Esophagus muscularis mucosa (tissue), 4 donors: ENCODE results near the gene CLK3. TPM values are rescaled to one million over a fixed set of nuclear protein-coding genes. Genes with fewer than 3 reads are reported as not detected.
A peak's percentile ranks its signal among the peaks of the same experiment; 100 is the strongest.

Source experiments
- DNase-seq: peaks from one replicate; pipeline ENCODE4 v3.0.0-alpha.2; 2017; ENCODE audit errors: extremely low spot score
- H3K27ac ChIP-seq, 4 donors: fragments of 200-600 bp; sonication (generic); replicated peaks in 1 of 4; 1 replicate in 3 of 4; 2 replicates in 1 of 4; pipeline ENCODE4 v1.5.1; 2016 to 2019; ENCODE audit warnings: mild to moderate bottlenecking in 1 of 4
- H3K27me3 ChIP-seq, 4 donors: fragments of 200-600 bp; sonication (generic); one replicate each; pipeline versions ENCODE4 v1.5.1 to v1.6.0; 2016 to 2019
- H3K36me3 ChIP-seq, 4 donors: fragments of 200-600 bp; sonication (generic); one replicate each; pipeline ENCODE4 v1.5.1; 2016 to 2019
- H3K4me1 ChIP-seq, 4 donors: fragments of 200-600 bp; sonication (generic); one replicate each; pipeline ENCODE4 v1.5.1; 2016 to 2019
- H3K4me3 ChIP-seq, 4 donors: fragments of 200-600 bp; sonication (generic); 1 replicate in 2 of 4; 2 replicates in 2 of 4; pipeline ENCODE4 v1.5.1; 2016 to 2019; ENCODE audit warnings: mild to moderate bottlenecking in 4 of 4, moderate library complexity in 1 of 4
- H3K9me3 ChIP-seq, 4 donors: fragments of 200-600 bp; sonication (generic); 1 replicate in 3 of 4; 2 replicates in 1 of 4; pipeline ENCODE4 v1.5.1; 2016 to 2019
- EP300 ChIP-seq: sonication (generic); formaldehyde crosslinking; IDR thresholded peaks from one replicate; pipeline ENCODE4 v1.6.1; 2017; ENCODE audit warnings: antibody characterized with exemption
- POLR2A ChIP-seq: fragments of 450-650 bp; IDR thresholded peaks from one replicate; pipeline ENCODE4 v1.6.1; 2017; ENCODE audit warnings: antibody characterized with exemption, moderate library complexity, mild to moderate bottlenecking, low read depth
- POLR2AphosphoS5 ChIP-seq, 2 donors: sonication (generic); formaldehyde crosslinking; IDR thresholded peaks; one replicate each; pipeline ENCODE4 v1.6.1; 2017; ENCODE audit warnings: antibody characterized with exemption in 2 of 2
- WGBS: methylation state at CpG from one replicate; pipeline ENCODE4 v1.1.5; 2018; 5-methylcytosine and 5-hydroxymethylcytosine counted together
- intact Hi-C: fragments of 100-400 bp; cut with DNase I; formaldehyde crosslinking; loops from one replicate; pipeline ENCODE4 v1.15.1; 2023
- total RNA-seq, 4 donors: library from RNA; depleted of rRNA; stranded (reverse); fragments of >200 nt; gene quantifications; one replicate each; pipeline versions ENCODE4 v1.1.0 to v1.2.1, GENCODE V29; 2016
- TF ChIP-seq, protein P1 (sequence below), 3 experiments: fragments of 200-600 bp in 2 of 3; fragments of 450-650 bp in 1 of 3; sonication (generic) in 2 of 3; IDR thresholded peaks; one replicate each; pipeline ENCODE4 v1.5.1; 2017 to 2019; ENCODE audit warnings: antibody characterized with exemption in 3 of 3, mild to moderate bottlenecking in 2 of 3, moderate library complexity in 1 of 3

CLK3 gene
- total RNA-seq, 4 donors from 2014 or later, result 74.6 to 89.8 (median 80.7) TPM

DNA sequence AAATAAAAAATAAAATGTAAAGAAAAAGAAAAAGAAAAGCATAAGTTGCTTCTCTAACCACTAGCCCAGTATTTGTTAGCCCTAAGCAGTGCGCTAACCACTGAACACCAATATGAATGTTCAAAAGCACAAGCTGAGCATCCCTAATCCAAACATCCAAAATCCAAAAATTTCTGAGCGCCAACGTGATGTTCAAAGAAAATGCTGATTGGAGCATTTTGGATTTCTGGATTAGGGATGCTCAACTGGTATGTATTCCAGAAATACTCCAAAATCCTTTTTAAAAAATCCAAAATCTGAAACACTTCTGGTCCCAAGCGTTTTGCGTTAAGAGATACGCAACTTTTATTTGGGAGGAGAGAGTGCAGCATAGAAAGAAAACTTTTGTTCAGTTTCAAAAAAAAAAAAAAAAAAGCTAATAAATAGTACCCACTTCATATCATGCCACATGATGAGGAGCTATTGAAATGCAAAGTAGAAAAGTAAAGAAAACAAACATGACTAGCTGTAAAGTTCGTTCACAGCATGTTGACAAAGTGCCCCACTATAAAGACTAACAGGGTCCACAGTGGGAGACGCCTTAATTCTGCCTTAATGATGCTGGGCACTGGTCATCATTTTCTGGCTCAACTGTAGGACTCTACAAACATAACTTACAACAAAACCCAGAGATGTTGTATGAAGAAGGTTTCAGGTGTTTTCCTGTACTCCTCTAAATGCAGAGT is 47.8 kb downstream of the CLK3 start:
- no peaks in the 10 kb centered on the region for H3K9me3 ChIP-seq
- peaks cover 0 to 10% (median 2%) of the 10 kb centered on the region in 4 donors for H3K36me3 ChIP-seq
- H3K4me3 ChIP-seq, result no peak overlapping the region
- intact Hi-C loops, result no loop called here
- H3K27ac ChIP-seq, result peak overlapping the region in 2 of 4 donors; percentile 41 to 63
- H3K27me3 ChIP-seq, result no peaks in the 10 kb centered on the region
- DNase-seq, result no peak
- peaks cover 29 to 33% (median 31%) of the 10 kb centered on the region in 4 donors for H3K4me1 ChIP-seq
- TF ChIP-seq EP300 (no peak), POLR2AphosphoS5 (IDR thresholded peaks at IDR 0.05) (no peak), POLR2A (no peak)
- TF ChIP-seq, protein P1, sequence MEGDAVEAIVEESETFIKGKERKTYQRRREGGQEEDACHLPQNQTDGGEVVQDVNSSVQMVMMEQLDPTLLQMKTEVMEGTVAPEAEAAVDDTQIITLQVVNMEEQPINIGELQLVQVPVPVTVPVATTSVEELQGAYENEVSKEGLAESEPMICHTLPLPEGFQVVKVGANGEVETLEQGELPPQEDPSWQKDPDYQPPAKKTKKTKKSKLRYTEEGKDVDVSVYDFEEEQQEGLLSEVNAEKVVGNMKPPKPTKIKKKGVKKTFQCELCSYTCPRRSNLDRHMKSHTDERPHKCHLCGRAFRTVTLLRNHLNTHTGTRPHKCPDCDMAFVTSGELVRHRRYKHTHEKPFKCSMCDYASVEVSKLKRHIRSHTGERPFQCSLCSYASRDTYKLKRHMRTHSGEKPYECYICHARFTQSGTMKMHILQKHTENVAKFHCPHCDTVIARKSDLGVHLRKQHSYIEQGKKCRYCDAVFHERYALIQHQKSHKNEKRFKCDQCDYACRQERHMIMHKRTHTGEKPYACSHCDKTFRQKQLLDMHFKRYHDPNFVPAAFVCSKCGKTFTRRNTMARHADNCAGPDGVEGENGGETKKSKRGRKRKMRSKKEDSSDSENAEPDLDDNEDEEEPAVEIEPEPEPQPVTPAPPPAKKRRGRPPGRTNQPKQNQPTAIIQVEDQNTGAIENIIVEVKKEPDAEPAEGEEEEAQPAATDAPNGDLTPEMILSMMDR (IDR thresholded peaks at IDR 0.05), result no peak
- WGBS, result 91% methylated on average over 8 of the region's 8 CpGs

DNA sequence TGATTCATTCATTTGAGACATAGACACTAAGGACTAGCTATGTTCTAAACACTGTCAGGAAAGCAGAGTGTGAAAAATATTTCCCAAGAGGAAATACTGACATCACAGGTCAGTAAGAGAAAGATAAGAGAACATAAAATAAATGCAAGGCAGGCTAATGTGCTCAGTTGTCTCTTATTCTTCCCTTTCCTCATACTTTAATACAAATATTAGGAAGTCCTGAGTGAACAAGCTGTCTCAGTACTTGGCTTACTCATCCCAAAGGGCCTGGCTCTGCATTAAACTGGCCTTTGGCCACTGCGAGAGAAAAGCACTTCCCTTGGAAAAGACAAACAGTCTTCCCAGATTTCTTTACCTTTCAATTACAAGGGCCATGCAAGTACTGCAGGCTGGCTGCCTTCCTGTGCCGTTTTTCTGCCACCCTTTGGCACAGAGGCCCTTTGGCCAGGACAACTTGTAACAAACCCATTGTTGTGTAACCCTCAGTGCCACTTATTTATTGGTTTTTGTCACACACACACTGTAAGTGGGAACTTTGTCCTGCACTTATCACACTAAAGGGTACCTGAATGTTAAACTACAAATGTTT is 48.5 kb downstream of the CLK3 start:
- Histone ChIP-seq H3K9me3 (no peaks in the 10 kb centered on the region), H3K27me3 (no peaks in the 10 kb centered on the region)

DNA sequence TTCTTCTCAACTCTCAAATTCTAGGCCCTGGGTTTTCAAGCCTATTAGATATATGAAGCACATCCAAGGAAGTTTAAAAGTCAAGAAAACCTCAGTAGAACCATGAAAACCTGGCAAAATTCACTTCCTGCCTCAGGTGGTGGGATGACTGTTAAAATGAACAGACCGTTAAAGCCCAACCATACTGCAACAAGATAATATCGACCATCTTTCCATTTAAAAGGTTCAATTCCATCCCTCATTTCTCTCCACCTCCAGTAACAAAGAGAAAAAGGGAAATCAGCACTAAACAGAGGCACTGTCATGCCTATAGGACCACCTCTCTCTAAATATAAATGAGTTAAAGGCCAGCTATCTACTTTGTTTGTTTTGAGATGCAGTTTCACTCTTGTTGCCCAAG is 49.0 kb downstream of the CLK3 start:
- 65% methylated on average over 2 of the region's 2 CpGs for WGBS
- Histone ChIP-seq H3K27me3 (no peaks in the 10 kb centered on the region), H3K4me3 (no peak overlapping the region), H3K4me1 (peaks cover 29 to 33% (median 31%) of the 10 kb centered on the region in 4 donors), H3K36me3 (peaks cover 0 to 15% (median 7%) of the 10 kb centered on the region in 4 donors), H3K9me3 (no peaks in the 10 kb centered on the region), H3K27ac (peak overlapping the region in 3 of 4 donors; percentile 29 to 63 (median 41))
- DNase-seq, result no peak
- TF ChIP-seq, protein P1 (IDR thresholded peaks at IDR 0.05), result no peak
- TF ChIP-seq EP300, result no peak
- TF ChIP-seq POLR2AphosphoS5 (IDR thresholded peaks at IDR 0.05), result no peak
- no peak for TF ChIP-seq POLR2A
- intact Hi-C loops, result no loop called here

More for the DNA sequence above, 48.5 kb downstream of the CLK3 start:
- TF ChIP-seq POLR2AphosphoS5 (IDR thresholded peaks at IDR 0.05), result peak in 1 of 2 donors; percentile 23
- TF ChIP-seq POLR2A, result no peak
- WGBS, result 11% methylated on average over 2 of the region's 2 CpGs
- peaks cover 0 to 15% (median 5%) of the 10 kb centered on the region in 4 donors for H3K36me3 ChIP-seq
- DNase-seq, result no peak
- peak overlapping the region in 3 of 4 donors; percentile 29 to 63 (median 41) for H3K27ac ChIP-seq
- no peak overlapping the region for H3K4me3 ChIP-seq
- peaks cover 29 to 33% (median 31%) of the 10 kb centered on the region in 4 donors for H3K4me1 ChIP-seq
- intact Hi-C loops, result no loop called here

DNA sequence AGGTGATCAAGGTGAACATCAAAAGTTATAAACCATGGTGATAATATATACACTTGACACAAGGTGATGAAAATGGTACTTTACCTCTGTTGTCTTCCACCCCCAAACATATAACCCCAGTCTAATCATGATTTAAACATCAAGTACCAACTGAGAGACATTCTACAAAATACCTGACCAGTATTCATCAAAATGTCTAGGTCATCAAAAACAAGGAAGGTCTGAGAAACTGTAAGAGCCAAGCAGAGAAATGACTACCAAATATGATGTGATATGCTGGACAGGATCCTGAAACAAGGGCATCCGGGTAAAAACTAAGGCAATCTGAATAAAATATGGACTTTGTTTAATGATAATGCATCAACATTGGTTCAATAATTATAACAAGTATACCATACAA is 52.3 kb downstream of the CLK3 start:
- 77% methylated on average over 1 of the region's 1 CpG for WGBS
- no peak for DNase-seq
- Histone ChIP-seq H3K27ac (no peak overlapping the region), H3K36me3 (peaks cover 17 to 42% (median 32%) of the 10 kb centered on the region in 4 donors), H3K27me3 (no peaks in the 10 kb centered on the region), H3K4me3 (no peak overlapping the region), H3K9me3 (no peaks in the 10 kb centered on the region), H3K4me1 (peaks cover 20 to 27% (median 23%) of the 10 kb centered on the region in 4 donors)
- TF ChIP-seq, protein P1 (IDR thresholded peaks at IDR 0.05), result no peak
- no peak for TF ChIP-seq POLR2AphosphoS5 (IDR thresholded peaks at IDR 0.05)
- no peak for TF ChIP-seq EP300
- no peak for TF ChIP-seq POLR2A
- intact Hi-C loops, result no loop called here

DNA sequence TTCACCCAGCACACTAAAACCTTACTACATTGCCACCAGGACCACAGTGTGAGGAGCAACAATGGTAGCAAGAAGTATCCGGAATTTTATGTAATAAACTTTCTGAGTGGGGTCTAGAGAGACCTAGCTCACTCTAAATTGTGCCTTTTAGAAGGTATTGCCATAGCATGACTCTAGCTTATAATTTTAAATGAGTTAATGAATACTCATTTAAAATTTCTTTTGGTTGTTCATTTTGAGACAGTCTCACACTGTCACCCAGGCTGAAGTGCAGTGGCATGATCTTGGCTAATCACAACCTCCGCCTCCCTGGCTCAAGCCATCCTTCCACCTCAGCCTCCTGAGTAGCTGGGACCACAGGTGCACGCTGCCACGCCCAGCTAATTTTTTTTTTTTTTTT is 54.0 kb downstream of the CLK3 start:
- Histone ChIP-seq H3K27me3 (no peaks in the 10 kb centered on the region), H3K4me3 (no peak overlapping the region), H3K27ac (no peak overlapping the region), H3K4me1 (peaks cover 3 to 11% (median 6%) of the 10 kb centered on the region in 4 donors), H3K36me3 (peaks cover 17 to 58% (median 47%) of the 10 kb centered on the region in 4 donors), H3K9me3 (no peaks in the 10 kb centered on the region)
- intact Hi-C loops, result no loop called here
- WGBS, result 97% methylated on average over 4 of the region's 4 CpGs
- TF ChIP-seq, protein P1 (IDR thresholded peaks at IDR 0.05), result no peak
- no peak for TF ChIP-seq EP300
- no peak for TF ChIP-seq POLR2A
- TF ChIP-seq POLR2AphosphoS5 (IDR thresholded peaks at IDR 0.05), result no peak
- no peak for DNase-seq
